Activated T-cell treated with anti-CD3 and anti-CD28 coated beads, Interleukin-2, amount 50 U/mL, for 1 hour (primary cell): ENCODE measurements around the gene PRRT1B.

Experiments
- DNase-seq: peaks from one replicate; pipeline ENCODE4 v3.0.0-alpha.2; 2020

PRRT1B gene

GRCh38 chr9:131554087-131554842 is 8.9 kb downstream of the PRRT1B start:
- no peak for DNase-seq

GRCh38 chr9:131554843-131555351 is 9.6 kb downstream of the PRRT1B start:
- no peak for DNase-seq

GRCh38 chr9:131555841-131556673 is 10.7 kb downstream of the PRRT1B start:
- no peak for DNase-seq

- DNase-seq: no peak
Measured at GRCh38 chr9:131557855-131558548, 12.7 kb downstream of the PRRT1B start.

- no peak for DNase-seq
Measured at GRCh38 chr9:131559421-131560000, 14.2 kb downstream of the PRRT1B start.

- DNase-seq: no peak
Measured at GRCh38 chr9:131562032-131562959, 17.0 kb downstream of the PRRT1B start.

GRCh38 chr9:131565369-131565768 is 20.0 kb downstream of the PRRT1B start:
- no peak for DNase-seq

GRCh38 chr9:131566158-131566557 is 20.8 kb downstream of the PRRT1B start:
- no peak for DNase-seq

- no peak for DNase-seq
Measured at GRCh38 chr9:131567910-131568309, 22.6 kb downstream of the PRRT1B start.

- no peak for DNase-seq
Measured at GRCh38 chr9:131574730-131575640, 29.7 kb downstream of the PRRT1B start.

GRCh38 chr9:131575946-131576853 is 30.9 kb downstream of the PRRT1B start:
- no peak for DNase-seq

- DNase-seq: no peak
Measured at GRCh38 chr9:131577005-131578000, 32.0 kb downstream of the PRRT1B start.

- DNase-seq: no peak
Measured at GRCh38 chr9:131578021-131578420, 32.7 kb downstream of the PRRT1B start.

- peak; percentile 59 for DNase-seq
Measured at GRCh38 chr9:131578731-131579504, 33.6 kb downstream of the PRRT1B start.

GRCh38 chr9:131579789-131580211 is 34.5 kb downstream of the PRRT1B start:
- no peak for DNase-seq

GRCh38 chr9:131580358-131580757 is 35.0 kb downstream of the PRRT1B start:
- DNase-seq: no peak

- no peak for DNase-seq
Measured at GRCh38 chr9:131582056-131582455, 36.7 kb downstream of the PRRT1B start.
